TTC549 (cell line): ENCODE results near the gene UBE2L3.

Source experiments
- FAIRE-seq: peaks from 2 replicates; lab custom pipeline; 2012; peaks lifted over from hg19 to GRCh38; lab: Jason Lieb, UNC

The UBE2L3 gene

DNA sequence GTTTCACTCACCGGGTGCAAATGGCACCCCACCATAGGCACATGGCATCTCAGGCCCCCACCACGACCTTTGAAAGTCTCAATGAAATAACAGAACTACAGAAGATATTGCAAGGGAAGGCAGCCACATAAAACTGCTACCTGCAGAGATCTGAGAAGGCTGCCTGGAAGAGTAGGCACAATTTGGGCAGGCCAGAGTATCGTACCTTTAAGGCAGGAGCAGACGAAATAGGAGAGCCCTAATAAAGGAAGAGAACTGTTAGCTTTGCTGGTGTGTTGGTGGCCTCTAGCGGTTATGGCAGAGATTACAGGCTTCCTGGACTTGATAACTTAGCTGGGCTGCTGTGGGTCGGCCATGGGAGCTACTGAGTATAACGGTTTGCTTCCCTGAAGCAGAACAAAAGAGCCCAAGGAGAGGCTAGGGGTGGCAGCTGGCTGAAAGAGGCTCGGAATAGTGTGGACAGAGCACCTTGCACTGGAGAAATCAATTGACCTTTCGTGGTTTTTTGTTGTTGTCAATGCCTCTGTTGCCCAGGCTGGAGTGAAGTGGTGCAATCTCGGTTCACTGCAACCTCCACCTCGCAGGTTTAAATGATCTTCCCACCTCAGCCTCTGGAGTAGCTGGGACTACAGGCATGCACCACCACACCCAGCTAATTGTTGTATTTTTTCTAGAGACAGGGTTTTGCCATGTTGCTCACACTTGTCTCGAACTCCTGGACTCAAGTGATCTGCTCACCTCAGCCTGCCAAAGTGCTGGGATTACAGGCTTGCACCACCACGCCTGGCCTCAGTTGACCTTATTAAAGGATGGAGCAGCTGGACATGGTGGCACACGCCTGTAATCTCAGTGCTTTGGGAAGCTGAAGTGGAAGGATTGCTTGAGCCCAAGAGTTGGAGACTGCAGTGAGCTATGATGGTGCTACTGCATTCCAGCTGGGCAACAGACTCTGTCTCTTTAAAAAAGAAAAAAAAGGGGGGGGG is 79.4 kb downstream of the UBE2L3 start:
- peak; percentile 62 for FAIRE-seq

DNA sequence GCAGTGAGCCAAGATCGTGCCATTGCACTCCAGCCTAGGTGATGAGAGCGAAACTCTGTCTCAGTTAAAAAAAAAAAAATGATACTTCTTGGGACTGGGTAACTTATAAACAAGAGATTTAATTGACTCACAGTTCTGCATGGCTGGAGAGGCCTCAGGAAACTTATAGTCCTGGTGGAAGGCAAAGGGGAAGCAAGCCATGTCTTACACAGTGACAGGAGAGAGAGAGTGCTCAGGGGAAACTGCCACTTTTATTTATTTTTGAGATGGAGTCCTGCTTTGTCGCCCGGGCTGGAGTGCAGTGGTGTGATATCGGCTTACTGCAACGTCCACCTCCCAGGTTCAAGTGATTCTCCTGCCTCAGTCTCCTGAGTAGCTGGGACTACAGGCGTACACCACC is 82.8 kb downstream of the UBE2L3 start:
- no peak for FAIRE-seq

DNA sequence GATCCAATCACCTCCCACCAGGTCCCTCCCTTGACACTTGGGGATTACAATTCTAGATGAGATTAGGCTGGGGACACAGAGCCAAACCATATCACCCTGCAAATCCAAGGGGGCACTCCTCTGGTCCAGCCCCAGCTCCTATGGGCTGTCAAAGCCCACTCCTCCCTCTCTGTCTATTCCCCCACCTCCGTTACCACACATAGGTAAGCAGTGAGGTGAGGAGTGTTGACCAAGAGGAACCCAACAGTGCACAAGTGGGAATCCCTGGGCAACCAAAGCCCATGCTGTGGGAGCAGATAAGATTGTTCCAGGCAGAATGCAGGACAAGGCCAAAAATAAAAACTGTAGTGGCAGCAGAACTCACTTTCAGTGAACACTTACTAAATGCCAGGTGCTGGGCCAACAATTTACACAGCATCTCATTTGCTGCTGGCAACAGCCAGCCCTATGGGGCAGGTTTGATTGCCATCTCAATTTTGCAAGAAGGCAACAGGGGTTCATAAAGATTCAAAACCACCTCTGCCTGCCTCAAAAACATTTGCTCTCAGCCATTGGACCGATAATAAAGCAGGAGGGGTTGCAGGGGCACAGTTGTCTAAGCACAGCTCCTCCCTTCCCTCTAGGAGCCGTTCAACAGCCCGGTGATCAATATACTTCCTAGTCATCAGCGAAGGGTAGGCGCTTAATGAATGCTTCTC is 83.5 kb downstream of the UBE2L3 start:
- FAIRE-seq = no peak

DNA sequence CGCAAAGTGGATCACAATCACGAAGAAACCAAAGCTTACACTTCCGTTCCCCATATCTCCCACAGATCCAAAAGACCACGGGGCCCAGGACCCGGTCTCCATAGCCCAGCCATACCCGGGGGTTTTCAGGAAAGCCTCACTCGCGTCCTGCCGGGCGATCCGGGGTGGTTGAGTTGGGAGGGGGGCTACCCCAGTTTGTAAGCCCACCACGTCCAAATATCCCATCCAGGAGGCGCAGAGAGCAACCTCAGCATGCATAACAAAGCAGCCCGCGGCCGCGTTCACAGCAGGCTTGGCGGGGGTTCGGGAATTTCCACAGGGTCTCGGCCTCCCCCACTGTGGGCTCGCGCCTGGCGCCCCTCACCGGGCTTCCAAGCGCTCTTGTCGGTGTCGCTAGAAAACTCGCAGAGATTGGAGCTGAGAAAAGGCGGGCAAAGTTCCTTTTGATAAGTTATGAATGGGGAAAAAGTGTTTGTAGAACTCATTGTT is 84.1 kb downstream of the UBE2L3 start:
- FAIRE-seq = no peak

DNA sequence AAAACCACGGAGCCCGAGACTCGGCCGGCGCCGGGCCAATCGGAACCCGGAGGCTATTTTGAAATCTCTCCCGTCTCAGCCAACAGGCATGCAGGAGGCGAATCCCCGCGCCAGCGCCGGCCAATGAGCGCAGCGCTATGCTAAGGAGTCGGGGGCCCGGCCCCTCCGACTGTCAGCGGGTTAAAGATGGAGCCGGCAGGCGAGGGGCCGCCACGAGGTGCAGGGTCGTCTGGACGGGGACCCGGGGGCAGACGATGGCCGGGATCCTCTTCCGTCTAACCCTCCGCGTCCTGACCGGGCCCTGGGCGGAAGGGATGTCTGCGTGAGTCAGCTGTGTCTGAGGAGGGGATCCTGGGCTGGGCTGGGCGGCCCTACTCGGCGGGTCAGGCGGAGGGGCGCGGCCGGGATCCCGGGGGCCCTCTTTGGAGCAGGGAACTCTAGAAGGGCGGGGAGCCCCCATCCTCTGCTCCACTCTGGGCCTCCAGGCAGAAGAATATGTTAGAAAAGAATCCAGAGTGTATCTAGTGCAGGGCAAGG is 84.6 kb downstream of the UBE2L3 start:
- peak; percentile 86 for FAIRE-seq

DNA sequence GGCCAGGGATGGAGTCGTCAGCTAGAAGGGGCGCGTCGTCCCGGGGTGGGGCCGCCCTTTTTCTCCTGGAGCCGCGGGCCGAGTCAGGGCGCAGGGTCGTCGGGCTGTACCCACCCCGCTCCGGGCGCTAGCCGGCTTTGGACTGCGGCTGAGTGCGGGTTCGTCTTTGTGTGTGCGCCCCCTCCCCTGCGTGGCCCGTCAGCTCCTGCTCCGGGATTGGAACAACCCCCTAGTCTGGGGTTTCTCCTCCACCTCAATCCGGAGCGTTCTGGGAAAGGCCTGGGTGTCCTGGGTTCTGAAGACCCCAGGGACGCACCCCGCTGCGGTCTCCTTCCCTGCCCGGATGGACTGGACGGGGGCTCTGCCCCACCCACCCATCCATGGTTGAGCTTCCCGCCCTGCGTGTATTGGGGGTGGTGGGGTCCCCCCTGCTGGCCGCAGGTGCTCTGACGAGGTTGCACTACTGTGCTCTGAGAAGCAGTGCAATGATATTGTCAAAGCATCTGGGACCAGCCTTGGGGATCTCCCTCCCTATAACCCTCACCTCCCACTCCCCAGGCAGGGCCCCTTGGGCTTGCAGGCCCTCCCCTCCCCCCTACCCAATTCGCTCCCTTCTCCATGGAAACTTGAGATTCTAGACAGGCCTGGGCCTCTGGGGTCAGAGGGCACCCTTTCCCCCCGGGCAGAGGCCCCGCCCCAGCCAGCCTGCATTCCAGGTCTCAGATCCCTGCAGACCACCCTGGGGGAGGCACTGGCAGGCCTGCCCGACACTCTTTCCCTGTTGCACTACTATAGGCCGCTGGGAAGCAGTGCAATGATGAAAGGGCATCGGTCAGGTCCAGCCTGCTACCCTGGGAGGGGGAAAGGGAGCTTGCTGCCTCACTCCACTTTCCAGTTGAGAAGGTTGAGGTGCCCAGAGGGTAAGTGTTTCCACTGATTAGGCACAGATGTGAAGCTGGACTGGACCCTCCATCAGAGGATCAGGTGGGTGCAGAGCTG is 85.3 kb downstream of the UBE2L3 start:
- no peak for FAIRE-seq

DNA sequence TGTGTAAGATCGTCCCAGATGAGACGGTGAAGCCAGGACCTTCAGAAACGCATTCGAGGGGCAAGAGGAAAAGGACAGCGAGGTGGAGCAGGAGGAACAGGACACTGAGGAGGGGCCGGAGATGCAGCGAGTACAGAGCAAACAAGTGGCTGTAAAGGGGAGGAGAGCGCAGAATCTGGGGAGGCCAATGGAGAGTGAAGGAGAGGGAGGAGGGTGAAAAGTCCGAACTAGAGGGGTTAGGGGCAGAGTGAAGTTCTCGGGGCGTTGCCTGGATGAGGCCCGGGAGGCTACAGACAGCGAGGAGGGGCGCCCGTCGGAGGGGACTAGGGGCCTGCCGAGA is 89.5 kb downstream of the UBE2L3 start:
- no peak for FAIRE-seq

DNA sequence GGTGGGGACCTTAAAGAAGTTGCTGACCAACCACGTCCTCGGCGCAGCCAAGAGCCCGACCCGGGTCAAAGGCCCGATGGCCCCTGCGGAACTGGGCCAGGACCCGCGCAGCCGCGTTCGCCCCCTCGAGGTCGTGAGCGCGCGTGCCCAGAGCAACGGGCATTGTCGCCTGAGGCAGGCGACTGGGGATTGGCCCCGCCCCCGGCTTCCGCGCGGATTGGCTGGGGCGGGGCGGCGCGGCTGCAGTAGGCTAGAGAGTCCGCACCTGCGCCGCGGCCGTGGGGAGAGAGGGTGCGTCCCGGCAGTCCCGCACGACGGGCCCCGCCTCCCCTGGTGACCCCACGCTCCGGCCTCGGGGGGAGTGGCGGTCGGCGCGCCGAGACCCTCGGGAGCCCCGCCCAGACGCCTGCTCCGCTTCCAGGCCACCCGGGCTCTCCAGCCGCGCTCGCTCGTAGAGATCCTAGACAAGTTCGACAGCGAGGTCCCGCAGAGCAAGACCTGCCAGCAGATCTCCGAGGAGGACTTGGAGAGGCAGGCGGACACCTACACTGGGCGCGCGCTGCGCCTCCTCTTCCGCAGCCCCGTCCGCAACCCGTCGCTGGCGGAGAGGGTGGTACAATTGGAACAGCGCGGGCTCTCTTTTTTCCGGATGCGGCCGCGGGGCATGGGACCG is 90.0 kb downstream of the UBE2L3 start:
- no peak for FAIRE-seq

DNA sequence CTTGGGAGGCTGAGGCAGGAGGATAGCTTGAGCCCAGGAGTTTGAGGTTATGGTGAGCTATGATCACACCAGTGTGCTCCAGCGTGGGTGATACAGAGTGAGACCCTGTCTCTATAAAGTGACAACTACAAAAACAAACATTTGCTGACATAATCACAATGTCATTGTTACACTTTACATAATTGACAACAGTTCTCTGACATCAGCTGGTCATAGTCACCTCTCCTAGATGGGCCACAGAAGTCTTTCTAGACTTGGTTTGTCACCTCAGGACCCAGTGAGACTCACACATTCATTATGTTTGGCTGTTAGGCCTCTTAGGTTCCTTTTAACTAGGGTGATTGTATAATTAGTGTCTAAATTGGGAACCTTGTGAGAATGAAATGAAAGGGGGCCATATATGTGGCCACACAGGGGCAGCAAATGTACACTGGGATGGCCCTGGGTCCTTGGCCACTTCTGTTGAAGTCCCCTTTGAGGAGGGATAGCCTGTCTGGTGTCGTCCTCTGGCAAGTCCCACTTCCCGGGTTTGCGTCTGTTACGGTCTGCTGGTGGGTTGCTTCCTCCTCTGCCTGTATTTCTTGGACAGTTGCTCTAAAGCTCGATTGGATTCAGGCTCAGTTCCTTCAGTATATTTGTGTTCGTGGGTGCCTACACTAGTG is 92.5 kb downstream of the UBE2L3 start:
- no peak for FAIRE-seq

DNA sequence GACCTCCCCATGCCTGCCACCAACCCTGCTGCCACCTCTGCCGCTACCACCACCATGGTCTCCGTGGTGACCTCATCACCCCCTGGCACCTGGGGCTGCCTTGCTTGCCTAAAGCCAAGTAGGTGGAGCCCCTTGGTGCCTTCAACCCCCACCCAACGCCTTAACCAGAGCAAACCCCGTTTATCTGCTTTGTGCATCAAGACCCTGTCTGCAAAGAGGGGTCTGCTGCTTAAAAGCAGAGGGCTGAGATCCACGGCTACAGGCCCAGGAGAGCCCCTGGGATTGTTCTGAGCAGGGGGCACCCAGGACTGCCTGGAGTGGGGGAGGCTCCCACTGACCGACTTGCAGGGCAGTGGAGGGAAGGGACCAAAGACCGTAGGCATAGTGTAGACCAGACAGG is 93.4 kb downstream of the UBE2L3 start:
- no peak for FAIRE-seq

DNA sequence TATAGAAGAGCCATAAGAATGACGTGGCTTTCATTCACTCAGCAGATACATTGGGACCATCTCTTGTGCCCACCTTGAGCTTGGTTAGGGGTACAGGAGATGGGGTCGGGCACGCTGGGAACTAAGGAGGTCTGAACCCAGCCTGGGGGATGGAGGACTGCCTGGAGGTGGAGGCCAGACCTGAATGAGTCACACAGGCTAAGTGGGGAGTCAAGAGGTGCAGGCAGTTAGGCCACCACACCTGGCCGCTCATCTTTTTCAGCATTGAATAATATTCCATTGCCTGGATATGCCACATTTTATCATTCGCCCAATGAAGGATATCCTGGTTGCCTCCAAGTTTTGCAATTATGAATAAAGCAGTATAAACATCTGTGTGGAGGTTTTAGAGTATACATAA is 94.5 kb downstream of the UBE2L3 start:
- no peak for FAIRE-seq

DNA sequence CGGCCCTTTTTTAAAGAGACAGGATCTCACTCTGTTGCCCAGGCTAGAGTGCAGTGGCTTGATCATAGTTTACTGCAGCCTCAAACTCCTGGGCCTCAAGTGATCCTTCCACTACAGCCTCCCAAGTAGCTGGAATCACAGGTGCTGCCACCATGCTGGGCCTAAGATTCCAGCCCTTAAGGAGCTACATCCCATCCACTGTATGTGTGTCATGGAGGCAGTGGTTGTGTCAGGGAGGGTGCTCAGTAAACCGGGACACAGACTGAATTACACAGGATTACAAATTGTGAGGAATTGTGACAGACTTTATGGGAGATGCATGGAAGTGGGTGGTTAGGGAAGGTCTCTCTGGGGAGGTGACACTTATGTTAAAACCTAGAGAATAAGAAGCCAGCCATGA is 96.2 kb downstream of the UBE2L3 start:
- no peak for FAIRE-seq

DNA sequence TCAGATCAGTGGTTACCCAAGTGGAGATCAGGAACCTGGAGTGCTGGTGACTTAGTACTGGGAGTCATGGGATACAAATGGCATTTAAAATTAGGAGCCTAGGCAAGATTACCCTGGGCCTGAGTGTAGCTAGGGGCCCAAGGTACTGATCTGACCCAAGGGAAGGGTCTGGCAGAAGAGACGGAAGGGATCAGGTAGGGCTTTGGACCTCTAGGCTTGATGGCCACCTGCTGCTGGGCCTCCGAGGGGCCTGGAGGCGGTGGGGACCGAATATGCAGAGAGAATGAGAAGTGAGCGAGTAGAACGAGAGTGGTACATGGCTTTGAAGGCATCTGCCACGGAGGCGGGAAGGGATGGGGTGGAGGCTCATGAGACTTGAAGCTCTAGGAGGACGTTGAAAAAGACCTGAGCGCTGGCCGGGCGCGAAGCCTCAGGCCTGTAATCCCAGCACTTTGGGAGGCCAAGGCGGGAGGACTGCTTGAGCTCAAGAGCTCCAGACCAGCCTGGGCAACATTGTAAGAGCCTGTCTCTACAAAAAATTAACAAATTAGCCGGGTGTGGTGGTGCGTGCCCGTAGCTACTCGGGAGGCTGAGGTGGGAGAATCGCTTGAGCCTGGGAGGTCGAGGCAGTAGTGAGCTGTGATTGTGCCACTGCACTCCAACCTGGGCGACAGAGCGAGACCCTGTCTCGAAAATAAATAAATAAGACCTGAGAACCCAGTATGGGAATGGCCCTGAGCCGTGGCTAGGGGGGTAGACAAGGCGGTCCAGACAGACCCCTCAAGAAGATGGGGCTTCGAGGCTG is 97.7 kb downstream of the UBE2L3 start:
- FAIRE-seq = no peak

DNA sequence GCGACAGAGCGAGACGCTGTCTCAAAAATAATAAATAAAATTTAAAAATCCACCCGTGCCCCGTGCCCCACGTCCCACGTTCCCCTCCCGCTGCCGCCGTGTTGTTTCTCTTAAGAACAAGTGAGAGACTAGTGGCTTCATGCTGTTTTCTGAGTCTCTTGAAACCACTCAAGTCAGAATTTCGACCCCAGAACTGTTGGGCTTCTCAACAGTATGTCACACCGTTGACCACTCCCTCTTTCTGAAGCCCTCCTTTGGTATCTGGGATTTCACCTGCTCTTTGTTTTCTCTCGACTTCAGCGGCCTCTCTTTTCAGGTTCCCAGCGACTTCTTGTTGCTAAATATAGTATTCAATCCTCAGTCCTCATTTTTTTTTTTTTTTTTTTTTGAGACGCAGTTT is 99.3 kb downstream of the UBE2L3 start:
- FAIRE-seq = no peak

DNA sequence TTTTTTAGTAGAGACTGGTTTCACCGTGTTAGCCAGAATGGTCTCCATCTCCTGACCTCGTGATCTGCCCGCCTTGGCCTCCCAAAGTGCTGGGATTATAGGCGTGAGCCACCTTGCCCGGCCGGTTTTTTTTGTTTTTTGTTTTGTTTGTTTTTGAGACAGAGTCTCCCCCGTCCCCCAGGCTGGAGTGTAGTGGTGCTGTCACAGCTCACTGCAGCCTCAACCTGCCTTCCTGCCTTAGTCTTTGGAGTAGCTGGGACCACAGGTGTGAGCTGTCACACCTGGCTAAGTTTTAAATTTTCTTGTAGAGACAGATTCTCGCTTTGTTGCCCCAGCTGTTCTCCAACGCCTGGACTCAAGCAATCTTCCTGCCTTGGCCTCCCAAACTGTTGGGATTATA is 101.5 kb downstream of the UBE2L3 start:
- no peak for FAIRE-seq

DNA sequence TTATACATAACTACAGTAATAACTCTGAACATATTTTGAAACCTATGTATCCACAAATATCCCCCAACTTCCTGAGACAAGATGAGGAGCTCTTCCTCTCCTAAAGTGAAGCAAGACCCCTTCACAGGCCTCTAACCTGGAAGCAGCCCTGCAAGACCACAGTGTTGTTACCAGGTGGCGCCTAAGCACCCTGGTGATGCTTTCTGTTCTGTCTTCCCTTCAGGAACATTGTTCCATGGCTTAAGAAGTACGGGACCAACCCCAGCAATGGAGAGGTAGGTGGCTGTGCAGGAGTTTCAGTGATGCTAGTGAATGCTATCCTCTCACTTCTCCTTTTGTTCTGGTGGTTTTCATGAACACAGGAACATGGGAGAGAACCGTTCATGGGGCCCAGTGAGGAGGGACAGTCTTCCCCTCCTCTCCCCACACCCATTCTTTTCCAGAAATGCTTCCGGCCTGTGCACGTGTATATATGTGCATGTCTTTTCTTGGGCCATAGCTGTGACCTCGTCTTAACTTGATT is 104.7 kb downstream of the UBE2L3 start:
- no peak for FAIRE-seq
